ENCODE measurements around the gene NAA38.
"Not testable (repeated sequence)": the region's sequence is repeated elsewhere in the genome, so short reads cannot be mapped to it uniquely, and the experiment has no call there.

NAA38 gene

GRCh38 chr17:7882068-7882467, 24.7 kb upstream of the NAA38 start:
- DNase-seq (ENCODE audit: low read depth) = no peak

GRCh38 chr17:7881276-7882054, 24.1 kb upstream of the NAA38 start:
- DNase-seq (ENCODE audit: low read depth) = no peak

- DNase-seq (ENCODE audit: low read depth) = no peak
These were observed 22.9 kb upstream of the NAA38 start for GRCh38 chr17:7880076-7880868.

GRCh38 chr17:7878234-7878633, 20.9 kb upstream of the NAA38 start:
- DNase-seq (ENCODE audit: low read depth) = no peak

DNA sequence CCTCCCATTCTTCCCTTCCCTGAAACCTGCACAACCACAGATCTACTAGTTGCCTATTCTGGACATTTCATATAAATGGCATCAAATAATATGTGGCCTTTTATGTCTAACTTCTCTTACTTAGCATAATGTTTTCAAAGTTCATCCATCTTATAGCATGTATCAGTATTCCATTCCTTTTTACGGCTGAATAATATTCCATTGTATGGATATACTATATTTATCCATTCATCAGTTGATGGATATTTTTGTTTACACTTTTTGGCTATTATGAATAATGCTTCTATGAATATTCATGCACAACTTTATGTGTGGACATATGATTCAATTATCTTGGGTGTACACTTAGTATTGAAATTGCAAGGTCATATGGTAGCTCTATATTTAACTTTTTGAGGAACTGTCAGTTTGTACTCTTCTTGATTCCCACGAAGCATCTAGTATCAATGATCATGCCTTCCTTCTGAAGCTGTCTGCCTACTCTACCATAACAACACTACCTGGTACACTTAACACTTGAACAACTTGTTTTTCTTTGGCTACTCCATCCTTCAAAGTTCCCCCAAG, 18.5 kb upstream of the NAA38 start:
- no peak for DNase-seq (ENCODE audit: low read depth)

DNA sequence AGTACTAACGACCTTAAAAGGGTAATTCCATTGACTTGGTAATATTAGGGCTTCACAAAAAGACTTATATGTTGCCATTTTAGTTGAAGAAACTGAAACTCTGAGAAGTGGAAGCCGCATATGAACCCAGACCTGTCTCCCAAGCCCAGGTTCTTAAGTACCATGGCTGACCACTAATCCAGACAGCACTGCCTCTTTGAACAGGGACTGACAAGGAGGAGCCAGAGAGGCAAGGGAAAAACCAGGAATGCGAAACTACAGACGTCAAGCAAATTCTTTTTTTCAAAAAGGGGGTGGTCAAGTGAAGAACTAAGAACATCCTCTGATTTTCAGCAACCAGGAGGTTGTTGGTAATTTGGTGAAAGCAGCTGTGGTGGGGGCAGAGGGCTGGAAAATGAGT, 15.7 kb upstream of the NAA38 start:
- no peak for DNase-seq (ENCODE audit: low read depth)

DNA sequence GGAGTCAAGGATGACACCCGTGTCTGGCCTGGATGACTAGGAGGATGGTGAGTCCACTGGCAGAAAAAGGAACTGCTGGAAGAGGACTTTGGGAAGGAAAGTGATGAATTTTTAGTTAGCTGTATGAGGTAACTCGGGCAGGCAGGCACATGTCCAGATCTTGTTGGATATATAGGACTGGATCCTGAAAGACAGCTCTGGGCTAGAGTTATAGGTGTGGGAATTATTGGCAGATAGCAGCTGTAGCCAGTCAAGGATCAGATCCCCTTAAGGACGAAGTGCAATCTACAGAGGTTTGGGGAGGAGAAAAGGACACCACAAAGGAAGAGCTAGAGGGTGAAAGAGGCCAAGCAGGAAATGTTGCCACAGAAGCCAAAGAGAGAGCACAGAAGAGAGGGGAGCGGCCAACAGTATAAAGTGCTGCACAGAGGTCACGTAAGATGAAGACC, 10.5 kb upstream of the NAA38 start:
- no peak for DNase-seq (ENCODE audit: low read depth)

- DNase-seq (ENCODE audit: low read depth) = no peak
These were observed 7.8 kb upstream of the NAA38 start for GRCh38 chr17:7864995-7865650.

DNA sequence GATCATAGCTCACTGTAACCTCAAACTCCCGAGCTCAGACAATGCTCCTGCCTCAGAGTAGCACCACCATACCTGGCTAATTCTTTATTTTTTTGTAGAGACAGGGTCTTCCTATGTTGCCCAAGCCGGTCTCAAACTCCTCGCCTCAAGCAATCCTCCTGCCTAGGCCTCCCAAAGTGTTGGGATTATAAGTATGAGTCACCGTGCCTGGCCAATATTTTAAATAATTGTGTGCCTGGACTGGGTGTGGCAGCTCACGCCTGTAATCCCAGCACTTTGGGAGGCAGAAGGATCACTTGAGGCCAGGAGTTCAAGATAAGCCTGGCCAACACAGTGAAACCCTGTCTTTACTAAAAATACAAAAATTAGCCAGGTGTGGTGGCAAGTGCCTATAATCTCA, 7.0 kb upstream of the NAA38 start:
- not testable (repeated sequence) for DNase-seq (ENCODE audit: low read depth)

GRCh38 chr17:7862692-7863437, 5.5 kb upstream of the NAA38 start:
- DNase-seq (ENCODE audit: low read depth) = no peak

- DNase-seq (ENCODE audit: low read depth) = no peak
These were observed 1.7 kb upstream of the NAA38 start for GRCh38 chr17:7859028-7859427.

- no peak for DNase-seq (ENCODE audit: low read depth)
These were observed 1.1 kb upstream of the NAA38 start for GRCh38 chr17:7858522-7858810.

DNA sequence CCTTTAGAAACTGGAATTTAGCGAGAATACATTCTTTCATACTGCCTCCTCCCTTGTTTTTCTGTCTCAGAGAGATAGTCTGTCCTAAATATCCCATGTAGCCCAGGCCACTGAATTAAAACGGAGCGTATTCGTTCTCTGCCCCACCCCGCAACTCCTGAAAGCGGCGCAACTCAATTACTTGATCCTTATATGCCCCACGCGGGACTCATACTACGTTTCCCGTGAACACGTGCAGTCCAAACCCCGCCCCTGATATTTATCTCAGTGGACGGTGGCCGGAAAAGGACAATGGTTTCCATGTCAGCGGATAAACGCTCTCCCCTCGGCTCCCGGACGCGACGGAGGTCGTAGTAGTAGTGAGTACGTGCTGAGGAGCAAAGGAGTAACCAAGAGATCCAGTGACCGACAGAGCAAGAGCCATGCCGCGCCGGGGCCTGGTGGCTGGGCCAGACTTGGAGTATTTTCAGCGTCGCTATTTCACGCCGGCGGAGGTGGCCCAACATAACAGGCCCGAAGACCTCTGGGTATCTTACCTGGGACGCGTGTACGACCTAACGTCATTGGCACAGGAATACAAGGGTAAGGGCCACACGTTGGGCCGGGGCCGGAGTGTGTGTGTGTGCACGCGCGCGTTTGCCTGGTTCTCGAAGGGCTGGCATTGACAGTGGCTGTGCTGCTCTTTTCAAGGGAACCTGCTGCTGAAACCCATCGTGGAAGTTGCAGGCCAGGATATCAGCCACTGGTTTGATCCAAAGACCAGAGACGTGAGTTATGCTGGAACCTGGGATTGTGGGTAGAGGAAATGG, 558 bp upstream of the NAA38 start, which contains the start of gene CYB5D1:
Gene CYB5D1 (plus strand): TSS at position 291 of the 809 bp plus-strand sequence. CDS start 132 bp downstream, at position 423.
- DNase-seq (ENCODE audit: low read depth) = no peak

DNA sequence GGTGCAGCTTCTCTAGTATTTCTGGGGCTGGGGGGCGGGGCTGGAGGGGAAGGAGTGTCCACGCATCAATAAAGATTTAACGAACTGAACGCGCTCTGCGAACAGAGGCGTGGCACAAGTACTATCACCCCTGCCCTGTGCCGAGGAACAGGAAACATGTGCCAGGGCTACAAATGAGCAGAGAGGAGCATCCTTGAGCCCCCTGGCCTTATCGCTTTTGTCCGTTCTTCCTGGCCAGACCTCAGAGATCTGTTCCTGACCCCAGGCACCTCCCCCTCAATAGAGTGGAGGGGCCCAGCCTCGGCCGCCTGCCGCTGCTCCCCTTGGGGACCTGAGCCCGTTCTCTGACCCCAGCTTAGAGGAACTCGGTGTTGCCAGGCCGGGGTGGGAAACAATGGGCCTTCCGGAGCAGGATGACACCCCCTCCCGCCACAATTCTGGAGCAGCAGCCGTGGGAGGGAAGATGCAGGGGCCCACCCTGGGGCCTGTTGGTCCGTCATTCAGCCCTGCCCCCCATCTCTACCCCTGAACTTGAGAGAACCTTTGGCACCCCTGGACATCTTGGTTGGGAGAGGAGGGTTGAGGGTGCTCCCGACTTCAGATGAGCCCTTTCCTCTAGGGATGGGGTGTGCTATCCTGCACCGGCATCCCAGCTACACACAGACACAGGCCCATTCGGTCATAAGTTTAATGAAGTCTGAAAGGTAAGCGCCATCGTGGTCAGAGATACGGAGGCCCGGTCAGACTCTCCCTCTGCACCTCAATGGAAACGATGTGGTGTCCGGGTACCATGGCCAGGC, 1.1 kb downstream of the NAA38 start:
- no peak for DNase-seq (ENCODE audit: low read depth)

GRCh38 chr17:7855660-7856010, 1.7 kb downstream of the NAA38 start:
- no peak for DNase-seq (ENCODE audit: low read depth)

DNA sequence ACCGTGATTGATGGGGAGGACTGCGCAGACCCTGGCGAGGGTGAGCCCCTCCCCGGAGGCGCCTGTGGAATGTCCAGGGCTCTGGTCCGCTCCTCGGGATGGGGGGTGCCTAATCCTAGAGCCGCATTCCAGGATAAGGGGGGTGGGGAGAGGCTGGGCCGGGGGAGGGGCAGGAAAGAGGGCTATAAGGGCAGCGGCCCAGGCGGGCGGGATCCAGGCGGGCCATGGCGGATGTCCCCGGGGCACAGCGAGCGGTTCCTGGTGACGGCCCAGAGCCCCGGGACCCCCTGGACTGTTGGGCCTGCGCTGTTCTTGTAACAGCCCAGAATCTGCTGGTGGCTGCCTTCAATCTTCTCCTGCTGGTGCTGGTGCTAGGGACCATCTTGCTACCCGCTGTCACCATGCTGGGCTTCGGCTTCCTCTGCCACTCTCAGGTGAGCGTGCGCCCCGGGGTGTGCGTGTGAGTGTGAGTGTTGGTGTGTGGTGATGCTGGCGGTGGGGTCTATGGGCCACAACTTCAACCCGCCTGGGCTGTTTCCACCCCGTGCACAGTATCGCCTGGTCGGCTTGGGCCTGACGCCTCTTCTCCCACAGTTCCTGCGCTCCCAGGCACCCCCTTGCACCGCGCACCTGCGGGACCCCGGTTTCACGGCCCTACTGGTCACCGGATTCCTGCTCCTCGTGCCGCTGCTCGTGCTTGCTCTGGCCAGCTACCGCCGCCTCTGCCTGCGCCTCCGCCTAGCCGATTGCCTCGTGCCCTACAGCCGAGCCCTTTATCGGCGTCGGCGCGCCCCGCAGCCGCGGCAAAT, 2.3 kb downstream of the NAA38 start, which contains the start of gene TMEM88:
Gene TMEM88 (plus strand): TSS at position 216 of the 809 bp plus-strand sequence. CDS start 9 bp downstream, at position 225.
- DNase-seq (ENCODE audit: low read depth) = no peak

GRCh38 chr17:7854078-7854777, 3.1 kb downstream of the NAA38 start:
- no peak for DNase-seq (ENCODE audit: low read depth)

DNA sequence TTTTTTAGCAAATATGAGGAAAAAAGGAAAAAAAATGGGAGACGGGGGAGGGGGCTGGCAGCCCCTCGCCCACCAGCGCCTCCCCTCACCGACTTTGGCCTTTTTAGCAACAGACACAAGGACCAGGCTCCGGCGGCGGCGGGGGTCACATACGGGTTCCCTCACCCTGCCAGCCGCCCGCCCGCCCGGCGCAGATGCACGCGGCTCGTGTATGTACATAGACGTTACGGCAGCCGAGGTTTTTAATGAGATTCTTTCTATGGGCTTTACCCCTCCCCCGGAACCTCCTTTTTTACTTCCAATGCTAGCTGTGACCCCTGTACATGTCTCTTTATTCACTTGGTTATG, 3.7 kb downstream of the NAA38 start:
- DNase-seq (ENCODE audit: low read depth) = no peak

All from stimulated activated CD8-positive, alpha-beta memory T cell treated with anti-CD3 and anti-CD28 coated beads, Interleukin-7, amount 100 ng/mL, for 24 hours (primary cell).